ENCODE measurements around the gene PNPLA3.

Gene PNPLA3

DNA sequence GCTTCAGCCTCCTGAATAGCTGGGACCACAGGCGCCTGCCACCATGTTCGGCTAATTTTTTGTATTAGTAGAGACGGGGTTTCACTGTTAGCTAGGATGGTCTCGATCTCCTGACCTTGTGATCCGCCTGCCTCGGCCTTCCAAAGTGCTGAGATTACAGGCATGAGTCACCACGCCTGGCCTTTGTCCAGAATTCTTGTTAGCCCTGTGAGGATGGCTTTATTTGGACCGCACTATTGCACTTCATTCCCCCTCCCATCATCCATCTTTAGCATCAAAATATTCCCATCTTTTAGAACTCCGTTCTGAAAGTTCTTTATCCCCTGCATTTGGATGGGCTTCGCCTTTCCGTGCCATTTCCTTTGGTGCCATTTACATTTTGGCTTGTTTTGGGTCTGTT, 34.3 kb downstream of the PNPLA3 start:
- in situ Hi-C loops (cut with HindIII; ENCODE audit: low sequenced_read_pairs) = no loop called here

- in situ Hi-C loops (cut with HindIII; ENCODE audit: low sequenced_read_pairs) = no loop called here
Measured at GRCh38 chr22:43964314-43964857, 40.8 kb downstream of the PNPLA3 start.

DNA sequence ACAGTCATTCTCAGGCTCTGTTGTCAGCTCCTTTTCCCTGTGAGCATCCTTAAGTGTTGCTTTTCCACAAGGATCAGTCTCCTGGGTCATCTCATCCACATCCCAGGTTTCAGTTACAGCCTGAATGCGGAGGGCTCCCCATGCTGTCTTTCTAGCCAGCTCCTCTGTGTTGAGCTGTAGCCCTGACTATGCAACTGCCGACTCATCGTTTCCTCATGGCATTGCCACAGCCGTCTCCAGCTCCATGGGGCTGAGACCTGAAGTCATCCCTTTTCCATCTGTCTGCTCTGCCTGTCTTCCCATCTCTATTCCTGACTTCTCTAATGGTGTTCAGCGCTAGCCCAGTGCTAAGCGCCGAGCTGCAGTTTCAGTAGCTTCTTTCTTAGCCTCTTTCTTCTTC, 43.5 kb downstream of the PNPLA3 start:
- in situ Hi-C loops (cut with HindIII; ENCODE audit: low sequenced_read_pairs) = no loop called here

DNA sequence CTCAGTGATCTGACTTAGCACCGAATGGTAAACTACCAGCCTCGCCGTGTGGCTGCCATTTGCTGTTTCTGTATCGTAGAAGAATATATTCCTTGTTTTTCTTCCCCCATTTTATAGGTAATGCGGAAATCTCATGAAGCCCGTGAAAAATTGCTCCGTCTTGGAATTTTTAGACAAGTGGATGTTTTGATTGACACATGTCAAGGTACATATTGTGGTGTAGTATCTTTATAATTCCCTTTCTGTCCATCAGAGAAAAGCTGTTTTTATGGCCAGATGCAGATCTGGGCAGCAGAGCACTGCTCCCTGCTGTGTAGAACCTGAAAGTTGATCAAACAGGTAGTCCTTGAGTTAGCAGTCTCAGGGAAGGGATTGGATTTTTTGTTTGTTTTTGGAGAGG, 45.0 kb downstream of the PNPLA3 start:
- in situ Hi-C loops (cut with HindIII; ENCODE audit: low sequenced_read_pairs) = no loop called here

GRCh38 chr22:43969021-43969878, 45.6 kb downstream of the PNPLA3 start:
- in situ Hi-C loops (cut with HindIII; ENCODE audit: low sequenced_read_pairs) = no loop called here

DNA sequence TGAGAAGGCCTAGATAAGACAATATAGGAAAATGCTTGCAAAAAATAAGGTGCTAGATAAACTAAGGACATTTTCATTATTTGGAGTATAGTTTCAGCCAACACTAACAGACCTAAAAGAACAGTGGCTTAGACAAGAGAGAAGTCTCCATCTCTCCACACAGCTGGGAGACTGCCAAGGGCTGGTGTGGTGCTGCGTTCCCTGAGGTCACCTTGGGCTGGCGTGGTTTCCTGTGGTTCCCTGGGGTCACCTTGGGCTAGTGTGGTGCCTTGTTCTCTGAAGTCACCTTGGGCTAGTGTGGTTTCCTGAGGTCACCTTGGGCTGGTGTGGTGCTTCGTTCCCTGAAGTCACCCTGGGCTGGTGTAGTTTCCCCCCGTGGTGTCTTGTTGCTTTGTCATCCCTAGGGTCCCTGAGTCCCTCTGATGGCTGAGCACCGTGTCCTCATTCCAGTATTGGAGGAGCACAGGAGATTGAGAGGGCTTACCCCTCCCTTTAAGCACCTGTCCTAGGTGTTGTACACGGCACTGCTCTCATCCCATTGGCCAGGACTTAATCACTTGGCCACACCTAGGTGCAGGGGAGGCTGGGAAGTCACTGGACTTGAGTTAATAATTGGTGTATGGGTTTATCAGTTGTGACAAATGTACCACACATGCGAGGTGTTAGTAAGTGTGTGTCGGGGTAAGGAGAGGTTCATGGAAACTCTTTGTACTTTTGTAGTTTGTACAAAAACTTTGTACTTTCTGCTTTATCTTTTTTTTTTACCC, 46.6 kb downstream of the PNPLA3 start:
- in situ Hi-C loops (cut with HindIII; ENCODE audit: low sequenced_read_pairs) = no loop called here

DNA sequence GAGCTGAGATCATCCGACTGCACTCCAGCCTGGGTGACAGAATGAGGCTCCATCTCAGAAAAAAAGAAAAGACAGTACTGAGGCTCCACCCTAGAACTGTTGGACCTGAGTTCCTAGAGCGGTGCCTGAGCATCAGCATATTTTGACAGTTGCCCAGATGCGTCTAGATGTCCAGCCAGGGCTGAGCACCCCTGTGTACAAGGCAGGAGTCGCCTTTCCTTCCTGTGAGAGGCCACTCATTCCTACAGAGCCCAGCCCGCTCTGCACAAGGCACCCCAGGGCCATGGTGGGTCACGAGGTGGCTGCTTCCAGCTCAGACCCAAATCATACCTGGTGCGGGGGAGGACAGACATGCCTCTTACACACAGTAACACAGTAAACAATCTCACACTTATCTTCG, 47.5 kb downstream of the PNPLA3 start:
- in situ Hi-C loops (cut with HindIII; ENCODE audit: low sequenced_read_pairs) = no loop called here

- in situ Hi-C loops (cut with HindIII; ENCODE audit: low sequenced_read_pairs) = no loop called here
Measured at GRCh38 chr22:43972931-43973462, 49.4 kb downstream of the PNPLA3 start.

DNA sequence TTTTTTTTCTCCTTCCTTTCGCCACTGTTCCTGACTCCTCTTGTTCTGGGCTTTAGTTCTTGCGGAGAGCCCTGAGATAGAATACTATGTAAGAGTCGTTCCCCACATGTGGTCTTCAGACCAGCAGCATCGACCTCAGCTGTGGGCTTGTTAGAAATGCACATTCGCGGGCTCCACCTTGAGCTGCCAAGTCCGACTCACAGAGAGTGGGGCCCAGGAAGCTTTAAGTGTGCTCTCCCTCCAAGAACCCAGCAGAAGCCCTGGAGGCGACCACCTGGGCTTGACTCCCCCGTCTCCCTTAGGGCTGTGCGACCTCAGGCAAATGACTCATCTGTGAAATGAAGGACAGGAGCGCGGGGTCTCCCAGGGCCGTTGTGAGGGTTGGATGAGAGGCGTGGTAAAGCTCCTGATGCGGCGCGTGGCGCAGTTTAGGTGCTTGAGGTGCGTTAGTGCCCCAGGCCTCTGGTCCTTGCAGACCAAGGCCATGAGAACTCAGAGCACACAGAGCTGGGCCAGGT, 50.5 kb downstream of the PNPLA3 start:
- in situ Hi-C loops (cut with HindIII; ENCODE audit: low sequenced_read_pairs) = no loop called here

DNA sequence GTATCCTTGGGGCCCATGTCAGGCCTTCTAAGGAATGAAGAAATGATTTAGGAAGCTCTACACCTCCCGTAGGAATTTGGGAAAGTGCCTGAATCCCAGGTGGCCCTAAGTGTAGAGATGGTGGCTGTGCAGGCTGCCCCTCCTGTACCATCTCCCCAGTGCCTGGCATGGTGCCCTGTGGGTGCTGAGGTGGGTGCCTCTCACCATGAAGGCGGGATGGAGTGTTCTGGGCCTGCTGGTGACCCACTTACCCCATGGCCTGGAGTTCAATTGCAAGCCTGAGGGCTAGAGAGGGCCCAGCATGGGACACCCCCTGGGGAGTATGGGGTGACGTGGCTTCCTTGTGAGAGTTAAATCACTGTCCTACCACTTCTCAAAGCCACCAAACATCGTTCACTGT, 51.4 kb downstream of the PNPLA3 start:
- in situ Hi-C loops (cut with HindIII; ENCODE audit: low sequenced_read_pairs) = no loop called here

- in situ Hi-C loops (cut with HindIII; ENCODE audit: low sequenced_read_pairs) = no loop called here
Measured at GRCh38 chr22:43976861-43977795, 53.5 kb downstream of the PNPLA3 start.

DNA sequence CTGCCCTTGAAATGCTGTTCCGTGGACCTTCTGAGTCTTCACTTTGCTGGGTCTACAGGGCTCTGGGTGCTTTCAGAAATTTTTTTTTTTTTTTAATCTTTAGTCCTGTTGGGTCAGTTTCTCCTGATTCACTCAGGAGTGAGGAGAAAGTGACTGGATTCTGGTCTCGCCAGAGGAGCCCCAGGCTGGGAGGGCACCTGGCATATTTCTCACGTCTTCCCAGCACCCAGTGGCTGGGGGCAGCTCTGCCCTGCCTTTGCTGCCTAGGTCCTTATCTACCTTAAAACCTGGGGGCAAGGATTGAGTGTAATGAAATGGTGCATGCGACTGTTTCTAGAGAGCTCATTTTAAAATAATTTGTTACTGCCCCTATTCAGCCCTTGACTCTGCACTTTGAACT, 55.0 kb downstream of the PNPLA3 start:
- in situ Hi-C loops (cut with HindIII; ENCODE audit: low sequenced_read_pairs) = no loop called here

GRCh38 chr22:43980579-43980978, 57.0 kb downstream of the PNPLA3 start:
- in situ Hi-C loops (cut with HindIII; ENCODE audit: low sequenced_read_pairs) = no loop called here

DNA sequence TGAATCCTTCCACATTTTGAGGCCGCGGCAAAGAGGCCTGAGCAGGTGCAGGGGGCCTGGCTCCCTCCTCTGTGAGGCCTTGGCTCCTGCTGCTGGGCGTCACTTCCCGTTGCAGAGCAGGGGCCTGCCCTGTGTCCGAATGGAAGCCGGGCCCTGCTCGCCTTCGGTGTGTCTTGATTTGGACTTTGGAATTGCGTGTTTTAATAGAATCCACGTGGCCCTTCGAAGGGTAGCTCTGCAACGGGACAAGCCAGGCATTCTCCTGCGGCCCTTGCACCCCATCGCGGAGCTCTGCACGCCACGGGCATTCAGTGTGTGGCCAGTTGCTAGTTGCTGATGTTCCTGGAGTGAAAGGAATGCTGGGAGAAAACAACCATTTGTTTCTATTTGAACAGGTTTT, 57.4 kb downstream of the PNPLA3 start:
- in situ Hi-C loops (cut with HindIII; ENCODE audit: low sequenced_read_pairs) = no loop called here

DNA sequence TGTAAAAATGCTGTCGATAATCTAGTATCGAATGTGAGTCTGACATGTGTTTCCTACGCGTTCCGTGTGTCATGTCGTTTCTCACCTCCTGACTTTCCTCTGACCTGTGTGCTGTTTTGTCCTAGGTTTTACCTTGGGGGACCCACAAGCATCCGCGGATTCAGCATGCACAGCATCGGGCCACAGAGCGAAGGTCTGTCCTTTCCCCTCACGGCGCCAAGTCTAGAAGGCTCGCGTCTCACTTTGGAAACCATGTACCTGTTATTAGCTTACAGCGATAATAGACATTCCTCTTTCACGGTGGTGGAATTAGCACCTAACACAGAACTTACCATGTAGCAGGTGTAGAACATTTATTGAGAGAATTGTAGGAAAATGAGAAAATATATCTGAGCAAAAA, 60.2 kb downstream of the PNPLA3 start:
- in situ Hi-C loops (cut with HindIII; ENCODE audit: low sequenced_read_pairs) = no loop called here

DNA sequence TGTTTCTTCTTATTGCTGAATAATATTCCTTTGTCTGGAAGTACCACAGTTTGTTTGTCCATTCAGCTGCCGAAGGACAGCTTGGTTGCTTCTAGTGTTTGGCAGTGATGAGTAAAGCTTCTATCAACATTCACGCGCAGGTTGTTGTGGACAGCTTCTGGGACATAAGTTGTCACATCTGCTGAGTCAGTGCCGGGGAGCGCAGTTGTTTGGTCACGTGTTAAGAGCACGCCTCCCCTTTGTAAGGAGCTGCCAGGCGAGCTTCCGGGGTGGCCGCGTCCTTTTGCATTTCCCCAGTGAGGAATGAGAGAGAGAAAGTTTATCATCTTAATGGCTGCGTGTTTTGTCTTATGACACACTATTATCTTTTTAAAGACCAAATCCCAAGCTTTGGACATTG, 61.9 kb downstream of the PNPLA3 start:
- in situ Hi-C loops (cut with HindIII; ENCODE audit: low sequenced_read_pairs) = no loop called here

DNA sequence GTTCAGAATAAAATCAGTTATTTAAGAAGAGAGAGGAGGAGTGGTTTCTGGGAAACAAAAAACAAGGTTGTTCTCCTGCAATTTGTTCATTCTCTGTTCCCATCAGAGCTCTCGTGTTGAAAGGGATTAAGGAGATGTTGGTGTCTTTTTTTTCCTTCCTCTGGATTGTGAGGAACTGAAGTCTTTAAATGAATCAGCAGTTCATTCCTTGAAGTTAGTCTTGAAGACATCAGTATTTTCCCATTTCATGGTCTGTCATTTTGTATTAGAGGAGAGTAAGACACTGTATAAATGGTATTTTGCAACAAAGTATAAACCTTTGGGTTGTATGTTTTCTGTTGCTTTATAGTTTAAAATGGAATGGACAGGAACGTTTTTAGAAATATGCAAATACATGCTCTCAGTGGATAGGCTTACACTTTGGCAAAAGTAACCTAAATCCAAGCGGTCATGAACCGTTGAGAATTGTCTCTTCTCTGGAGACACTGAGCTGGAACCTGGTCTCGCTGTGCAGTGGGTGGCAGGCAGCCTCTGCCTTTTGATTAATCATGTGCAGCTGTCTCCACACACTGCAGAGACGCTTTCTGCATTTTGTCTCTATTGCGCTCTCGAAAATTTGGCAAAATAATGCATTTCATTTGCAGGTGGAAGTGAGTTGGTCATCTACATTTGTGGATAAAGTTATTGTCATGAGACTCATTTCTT, 64.7 kb downstream of the PNPLA3 start:
- in situ Hi-C loops (cut with HindIII; ENCODE audit: low sequenced_read_pairs) = no loop called here

- in situ Hi-C loops (cut with HindIII; ENCODE audit: low sequenced_read_pairs) = no loop called here
Measured at GRCh38 chr22:43988960-43989359, 65.4 kb downstream of the PNPLA3 start.

GRCh38 chr22:43990044-43990443, 66.4 kb downstream of the PNPLA3 start:
- in situ Hi-C loops (cut with HindIII; ENCODE audit: low sequenced_read_pairs) = no loop called here
